ENCODE measurements around the gene APBA1. TPM values are rescaled to one million over a fixed set of nuclear protein-coding genes. Genes with fewer than 3 reads are reported as not detected.

Gene APBA1
- polyA plus RNA-seq, 1 of the 3 experiments (the other 2 are of a cell fraction), result 3.1 TPM

DNA sequence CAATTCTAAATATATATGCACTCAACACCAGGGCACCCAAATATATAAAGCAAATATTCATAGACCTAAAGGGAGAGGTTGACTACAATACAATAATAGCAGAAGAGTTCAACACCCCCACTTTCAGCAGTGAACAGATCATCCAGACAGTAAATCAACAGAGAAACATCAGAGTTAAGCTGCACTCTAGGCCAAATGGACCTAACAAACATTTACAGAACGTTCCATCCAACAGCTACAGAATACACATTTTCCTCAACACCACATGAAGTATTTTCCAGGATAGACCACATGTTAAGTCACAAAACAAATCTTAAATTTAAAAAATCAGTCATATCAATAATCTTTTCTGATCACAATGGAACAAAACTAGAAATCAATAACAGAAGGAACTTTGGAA is 18.9 kb downstream of the APBA1 start:
- Histone ChIP-seq H3K27me3 (ENCODE audit: insufficient read depth) (no peaks in the 10 kb centered on the region), H3K9ac (no peak overlapping the region), H3K4me1 (ENCODE audit: control insufficient read depth in 1 of 2, insufficient read depth in 2 of 2, low read depth in 1 of 2, low read length in 1 of 2) (no peaks in the 10 kb centered on the region; a peak in 2 of 4 replicates), H3K79me2 (ENCODE audit: insufficient read depth) (peaks cover 19% of the 10 kb centered on the region; the same call in 1 of the 2 replicates), H3K9me3 (no peaks in the 10 kb centered on the region), H3K27ac (ENCODE audit: low read depth in 2 of 2, low read length in 1 of 2) (no peak overlapping the region), H3K4me3 (ENCODE audit: low read depth in 2 of 2, low read length in 1 of 2) (no peak overlapping the region), H3K4me2 (no peak overlapping the region), H3K9me2 (no peaks in the 10 kb centered on the region), H4K20me1 (ENCODE audit: insufficient read depth) (no peaks in the 10 kb centered on the region), H3F3A (replicated peaks; ENCODE audit: insufficient read depth) (peaks cover 4% of the 10 kb centered on the region), H2AFZ (ENCODE audit: low read depth) (no peak overlapping the region), H3K36me3 (replicated peaks in 1 of 2; ENCODE audit: control insufficient read depth in 1 of 2, insufficient read depth in 2 of 2, low read length in 1 of 2) (peaks cover 0 to 4% of the 10 kb centered on the region in 2 experiments)
- ChIA-PET POLR2A (no interaction called here), CTCF (no interaction called here)
- DNase-seq, result no peak
- WGBS (ENCODE audit: low lambda C conversion rate), result 62% methylated on average over 1 of the region's 1 CpG
- TF ChIP-seq FOXJ3 (CRISPR knock-in tag; IDR thresholded peaks at IDR 0.05) (no peak), YY1 (IDR thresholded peaks at IDR 0.05; ENCODE audit: low read depth) (no peak), EP300 (IDR thresholded peaks at IDR 0.05; ENCODE audit: borderline replicate concordance in 1 of 2, low read depth in 1 of 2, low read length in 1 of 2) (no peak), TEAD4 (IDR thresholded peaks at IDR 0.05; ENCODE audit: borderline replicate concordance, insufficient read depth) (no peak), SMC3 (IDR thresholded peaks at IDR 0.05; ENCODE audit: low read depth, low read length) (no peak), POLR2AphosphoS5 (IDR thresholded peaks at IDR 0.05; ENCODE audit: low read depth, low read length) (no peak), FOSL2 (IDR thresholded peaks at IDR 0.05; ENCODE audit: borderline replicate concordance, low read depth) (no peak), NRF1 (IDR thresholded peaks at IDR 0.05; ENCODE audit: low read depth, low read length) (no peak), SIN3A (IDR thresholded peaks at IDR 0.05; ENCODE audit: borderline replicate concordance, low read depth, low read length) (no peak), RCOR1 (IDR thresholded peaks at IDR 0.05; ENCODE audit: low read length) (no peak)
- TF ChIP-seq, protein P1, sequence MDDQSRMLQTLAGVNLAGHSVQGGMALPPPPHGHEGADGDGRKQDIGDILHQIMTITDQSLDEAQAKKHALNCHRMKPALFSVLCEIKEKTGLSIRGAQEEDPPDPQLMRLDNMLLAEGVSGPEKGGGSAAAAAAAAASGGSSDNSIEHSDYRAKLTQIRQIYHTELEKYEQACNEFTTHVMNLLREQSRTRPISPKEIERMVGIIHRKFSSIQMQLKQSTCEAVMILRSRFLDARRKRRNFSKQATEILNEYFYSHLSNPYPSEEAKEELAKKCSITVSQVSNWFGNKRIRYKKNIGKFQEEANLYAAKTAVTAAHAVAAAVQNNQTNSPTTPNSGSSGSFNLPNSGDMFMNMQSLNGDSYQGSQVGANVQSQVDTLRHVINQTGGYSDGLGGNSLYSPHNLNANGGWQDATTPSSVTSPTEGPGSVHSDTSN (IDR thresholded peaks at IDR 0.05), result no peak

DNA sequence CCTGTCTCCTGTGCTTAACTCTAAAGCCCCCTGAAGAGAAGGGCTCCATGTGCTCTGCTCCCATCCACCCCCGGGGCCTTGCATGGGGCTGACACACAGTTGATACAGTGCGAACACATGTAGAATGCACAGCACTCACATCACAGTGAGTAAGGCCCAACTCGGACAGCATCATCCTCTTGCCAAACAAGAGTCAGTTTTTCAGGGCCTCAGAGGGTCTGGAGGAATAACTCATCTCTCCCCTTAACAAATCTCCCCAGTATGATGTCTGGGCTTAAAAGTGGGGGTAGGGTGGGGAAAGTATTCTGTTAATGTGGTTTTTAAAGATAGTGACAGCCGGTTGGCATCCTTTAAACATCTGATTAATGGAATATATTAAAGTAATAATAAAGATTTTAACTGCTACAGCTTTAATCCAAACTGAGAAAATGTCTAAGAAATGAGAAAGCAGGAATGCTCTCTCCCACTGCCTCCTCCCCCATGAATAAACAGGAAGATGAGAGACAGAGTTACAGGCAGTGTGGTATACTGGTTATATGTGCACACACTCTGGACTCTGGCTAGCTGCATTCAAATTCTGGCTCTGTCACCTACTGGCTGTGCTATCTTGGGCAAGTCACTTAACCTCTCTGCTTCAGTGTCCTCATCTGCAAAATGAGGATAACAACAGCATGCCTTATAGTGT is 22.5 kb downstream of the APBA1 start:
- ChIA-PET POLR2A (no interaction called here), CTCF (no interaction called here)
- H3K4me2 ChIP-seq, result no peak overlapping the region
- no peak overlapping the region for H3K4me3 ChIP-seq (ENCODE audit: low read depth in 2 of 2, low read length in 1 of 2)
- TF ChIP-seq RCOR1 (IDR thresholded peaks at IDR 0.05; ENCODE audit: low read length), result no peak
- no peak for TF ChIP-seq FOSL2 (IDR thresholded peaks at IDR 0.05; ENCODE audit: borderline replicate concordance, low read depth)
- TF ChIP-seq TAF1 (IDR thresholded peaks at IDR 0.05; ENCODE audit: borderline replicate concordance, low read depth, low read length), result no peak
- TF ChIP-seq EZH2phosphoT487 (IDR thresholded peaks at IDR 0.05; ENCODE audit: borderline replicate concordance, low read depth), result no peak
- TF ChIP-seq FOXJ3 (CRISPR knock-in tag; IDR thresholded peaks at IDR 0.05), result no peak
- no peak for TF ChIP-seq RFX5 (IDR thresholded peaks at IDR 0.05; ENCODE audit: low read length)
- TF ChIP-seq YY1 (IDR thresholded peaks at IDR 0.05; ENCODE audit: low read depth), result no peak
- TF ChIP-seq SMC3 (IDR thresholded peaks at IDR 0.05; ENCODE audit: low read depth, low read length), result no peak
- no peak for TF ChIP-seq NFIC (IDR thresholded peaks at IDR 0.05; ENCODE audit: borderline replicate concordance)
- TF ChIP-seq, protein P2, sequence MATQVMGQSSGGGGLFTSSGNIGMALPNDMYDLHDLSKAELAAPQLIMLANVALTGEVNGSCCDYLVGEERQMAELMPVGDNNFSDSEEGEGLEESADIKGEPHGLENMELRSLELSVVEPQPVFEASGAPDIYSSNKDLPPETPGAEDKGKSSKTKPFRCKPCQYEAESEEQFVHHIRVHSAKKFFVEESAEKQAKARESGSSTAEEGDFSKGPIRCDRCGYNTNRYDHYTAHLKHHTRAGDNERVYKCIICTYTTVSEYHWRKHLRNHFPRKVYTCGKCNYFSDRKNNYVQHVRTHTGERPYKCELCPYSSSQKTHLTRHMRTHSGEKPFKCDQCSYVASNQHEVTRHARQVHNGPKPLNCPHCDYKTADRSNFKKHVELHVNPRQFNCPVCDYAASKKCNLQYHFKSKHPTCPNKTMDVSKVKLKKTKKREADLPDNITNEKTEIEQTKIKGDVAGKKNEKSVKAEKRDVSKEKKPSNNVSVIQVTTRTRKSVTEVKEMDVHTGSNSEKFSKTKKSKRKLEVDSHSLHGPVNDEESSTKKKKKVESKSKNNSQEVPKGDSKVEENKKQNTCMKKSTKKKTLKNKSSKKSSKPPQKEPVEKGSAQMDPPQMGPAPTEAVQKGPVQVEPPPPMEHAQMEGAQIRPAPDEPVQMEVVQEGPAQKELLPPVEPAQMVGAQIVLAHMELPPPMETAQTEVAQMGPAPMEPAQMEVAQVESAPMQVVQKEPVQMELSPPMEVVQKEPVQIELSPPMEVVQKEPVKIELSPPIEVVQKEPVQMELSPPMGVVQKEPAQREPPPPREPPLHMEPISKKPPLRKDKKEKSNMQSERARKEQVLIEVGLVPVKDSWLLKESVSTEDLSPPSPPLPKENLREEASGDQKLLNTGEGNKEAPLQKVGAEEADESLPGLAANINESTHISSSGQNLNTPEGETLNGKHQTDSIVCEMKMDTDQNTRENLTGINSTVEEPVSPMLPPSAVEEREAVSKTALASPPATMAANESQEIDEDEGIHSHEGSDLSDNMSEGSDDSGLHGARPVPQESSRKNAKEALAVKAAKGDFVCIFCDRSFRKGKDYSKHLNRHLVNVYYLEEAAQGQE (IDR thresholded peaks at IDR 0.05; ENCODE audit: low read depth, low read length), result no peak
- TF ChIP-seq TCF12 (IDR thresholded peaks at IDR 0.05), result no peak
- TF ChIP-seq, protein P3, sequence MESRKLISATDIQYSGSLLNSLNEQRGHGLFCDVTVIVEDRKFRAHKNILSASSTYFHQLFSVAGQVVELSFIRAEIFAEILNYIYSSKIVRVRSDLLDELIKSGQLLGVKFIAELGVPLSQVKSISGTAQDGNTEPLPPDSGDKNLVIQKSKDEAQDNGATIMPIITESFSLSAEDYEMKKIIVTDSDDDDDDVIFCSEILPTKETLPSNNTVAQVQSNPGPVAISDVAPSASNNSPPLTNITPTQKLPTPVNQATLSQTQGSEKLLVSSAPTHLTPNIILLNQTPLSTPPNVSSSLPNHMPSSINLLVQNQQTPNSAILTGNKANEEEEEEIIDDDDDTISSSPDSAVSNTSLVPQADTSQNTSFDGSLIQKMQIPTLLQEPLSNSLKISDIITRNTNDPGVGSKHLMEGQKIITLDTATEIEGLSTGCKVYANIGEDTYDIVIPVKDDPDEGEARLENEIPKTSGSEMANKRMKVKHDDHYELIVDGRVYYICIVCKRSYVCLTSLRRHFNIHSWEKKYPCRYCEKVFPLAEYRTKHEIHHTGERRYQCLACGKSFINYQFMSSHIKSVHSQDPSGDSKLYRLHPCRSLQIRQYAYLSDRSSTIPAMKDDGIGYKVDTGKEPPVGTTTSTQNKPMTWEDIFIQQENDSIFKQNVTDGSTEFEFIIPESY (IDR thresholded peaks at IDR 0.05; ENCODE audit: borderline replicate concordance, low read depth), result no peak
- no peak for TF ChIP-seq SIN3A (IDR thresholded peaks at IDR 0.05; ENCODE audit: borderline replicate concordance, low read depth, low read length)
- no peak for TF ChIP-seq MEF2A (IDR thresholded peaks at IDR 0.05; ENCODE audit: borderline replicate concordance, low read depth)
- no peak for TF ChIP-seq GATA2 (CRISPR knock-in tag; IDR thresholded peaks at IDR 0.05)
- TF ChIP-seq ELF1 (IDR thresholded peaks at IDR 0.05), result no peak
- peaks cover 0 to under 1% of the 10 kb centered on the region in 2 experiments for H3K36me3 ChIP-seq (replicated peaks in 1 of 2; ENCODE audit: control insufficient read depth in 1 of 2, insufficient read depth in 2 of 2, low read length in 1 of 2)
- no peak overlapping the region for H2AFZ ChIP-seq (ENCODE audit: low read depth)
- H3K27me3 ChIP-seq (ENCODE audit: insufficient read depth), result no peaks in the 10 kb centered on the region
- H3K9me2 ChIP-seq, result no peaks in the 10 kb centered on the region
- no peaks in the 10 kb centered on the region for H3K9me3 ChIP-seq
- H4K20me1 ChIP-seq (ENCODE audit: insufficient read depth), result no peaks in the 10 kb centered on the region
- no peaks in the 10 kb centered on the region; a peak in 2 of 4 replicates for H3K4me1 ChIP-seq (ENCODE audit: control insufficient read depth in 1 of 2, insufficient read depth in 2 of 2, low read depth in 1 of 2, low read length in 1 of 2)
- peaks cover 4% of the 10 kb centered on the region for H3F3A ChIP-seq (replicated peaks; ENCODE audit: insufficient read depth)
- peak overlapping the region in 1 of 2 experiments; percentile 38; a peak in 2 of 4 replicates for H3K27ac ChIP-seq (ENCODE audit: low read depth in 2 of 2, low read length in 1 of 2)
- H3K9ac ChIP-seq, result no peak overlapping the region
- H3K79me2 ChIP-seq (ENCODE audit: insufficient read depth), result peaks cover 19% of the 10 kb centered on the region; the same call in 1 of the 2 replicates
- 7% methylated on average over 3 of the region's 4 CpGs for WGBS (ENCODE audit: low lambda C conversion rate)
- no peak for DNase-seq
